ENCODE measurements around the gene PLAAT2.

DNA sequence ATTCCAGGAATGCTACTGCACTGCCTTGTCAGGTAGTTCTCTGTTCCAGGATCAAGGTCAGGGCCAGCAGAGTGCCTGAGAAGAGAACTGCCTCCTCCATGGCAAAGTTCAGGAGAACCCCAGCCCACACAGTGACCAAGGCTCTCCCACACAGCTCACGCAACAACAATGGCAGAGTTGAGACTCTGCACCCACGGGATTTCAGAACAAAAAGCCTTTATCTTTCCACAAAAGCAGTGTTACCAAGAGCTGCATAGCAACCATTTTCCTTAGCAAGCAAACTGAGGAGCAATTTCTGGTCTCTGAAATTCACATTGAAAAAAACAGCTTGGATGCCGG lies 40.0 kb upstream of the PLAAT2 start:
- TF ChIP-seq, protein P1, sequence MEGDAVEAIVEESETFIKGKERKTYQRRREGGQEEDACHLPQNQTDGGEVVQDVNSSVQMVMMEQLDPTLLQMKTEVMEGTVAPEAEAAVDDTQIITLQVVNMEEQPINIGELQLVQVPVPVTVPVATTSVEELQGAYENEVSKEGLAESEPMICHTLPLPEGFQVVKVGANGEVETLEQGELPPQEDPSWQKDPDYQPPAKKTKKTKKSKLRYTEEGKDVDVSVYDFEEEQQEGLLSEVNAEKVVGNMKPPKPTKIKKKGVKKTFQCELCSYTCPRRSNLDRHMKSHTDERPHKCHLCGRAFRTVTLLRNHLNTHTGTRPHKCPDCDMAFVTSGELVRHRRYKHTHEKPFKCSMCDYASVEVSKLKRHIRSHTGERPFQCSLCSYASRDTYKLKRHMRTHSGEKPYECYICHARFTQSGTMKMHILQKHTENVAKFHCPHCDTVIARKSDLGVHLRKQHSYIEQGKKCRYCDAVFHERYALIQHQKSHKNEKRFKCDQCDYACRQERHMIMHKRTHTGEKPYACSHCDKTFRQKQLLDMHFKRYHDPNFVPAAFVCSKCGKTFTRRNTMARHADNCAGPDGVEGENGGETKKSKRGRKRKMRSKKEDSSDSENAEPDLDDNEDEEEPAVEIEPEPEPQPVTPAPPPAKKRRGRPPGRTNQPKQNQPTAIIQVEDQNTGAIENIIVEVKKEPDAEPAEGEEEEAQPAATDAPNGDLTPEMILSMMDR (conservative IDR thresholded peaks at IDR 0.05): no peak
- TF ChIP-seq EZH2 (IDR thresholded peaks at IDR 0.05; ENCODE audit: low read depth): no peak
